ENCODE results near the gene FBXL7. TPM values are rescaled to one million over a fixed set of nuclear protein-coding genes. Genes with fewer than 3 reads are reported as not detected.
A peak's percentile ranks its signal among the peaks of the same experiment; 100 is the strongest.

Gene FBXL7
- total and polyA plus RNA-seq, 12 donors: 8.7 to 33.4 (median 23.5) TPM

- no peak for ATAC-seq
- intact Hi-C loops (cut with DNase I): no loop called here
- Histone ChIP-seq H3K36me3 (no peaks in the 10 kb centered on the region), H3K4me3 (no peak overlapping the region), H3K27me3 (no peaks in the 10 kb centered on the region), H3K4me1 (peaks cover 0 to 8% (median 0%) of the 10 kb centered on the region in 9 donors), H3K9me3 (no peaks in the 10 kb centered on the region), H3K27ac (no peak overlapping the region)
- no peak for DNase-seq
- WGBS, 2 donors: 97 to 98% methylated on average over 11 of the region's 11 CpGs
- TF ChIP-seq CTCF (IDR thresholded peaks at IDR 0.05): no peak
Observed at GRCh38 chr5:15893866-15894265, 393.9 kb downstream of the FBXL7 start.

GRCh38 chr5:15897656-15898055, 397.7 kb downstream of the FBXL7 start:
- DNase-seq (no peak), ATAC-seq (peak in 6 of 8 donors; percentile 20 to 85 (median 54))
- H3K27ac ChIP-seq: no peak overlapping the region
- no peaks in the 10 kb centered on the region for H3K36me3 ChIP-seq
- no peak for TF ChIP-seq CTCF (IDR thresholded peaks at IDR 0.05)
- intact Hi-C loops (cut with DNase I): no loop called here
- no peak overlapping the region for H3K4me3 ChIP-seq
- no peaks in the 10 kb centered on the region for H3K27me3 ChIP-seq
- WGBS, 2 donors: 79 to 89% methylated on average over 3 of the region's 3 CpGs
- H3K4me1 ChIP-seq: peaks cover 0 to 31% (median 5%) of the 10 kb centered on the region in 9 donors
- H3K9me3 ChIP-seq: no peaks in the 10 kb centered on the region

- Histone ChIP-seq H3K36me3 (no peaks in the 10 kb centered on the region), H3K27me3 (no peaks in the 10 kb centered on the region), H3K4me1 (peaks cover 0 to 37% (median 5%) of the 10 kb centered on the region in 9 donors), H3K9me3 (no peaks in the 10 kb centered on the region), H3K4me3 (no peak overlapping the region), H3K27ac (no peak overlapping the region)
- DNase-seq: no peak
- TF ChIP-seq CTCF (IDR thresholded peaks at IDR 0.05): no peak
- intact Hi-C loops (cut with DNase I): no loop called here
- 90 to 92% methylated on average over 6 of the region's 6 CpGs for WGBS, 2 donors
- ATAC-seq: no peak
Observed at GRCh38 chr5:15898641-15899040, 398.7 kb downstream of the FBXL7 start.

- intact Hi-C loops (cut with DNase I): no loop called here
- WGBS, 2 donors: 95 to 98% methylated on average over 1 of the region's 1 CpG
Observed at GRCh38 chr5:15899481-15899880, 399.5 kb downstream of the FBXL7 start.

More at GRCh38 chr5:15899481-15899880, 399.5 kb downstream of the FBXL7 start:
- Histone ChIP-seq H3K27ac (no peak overlapping the region), H3K36me3 (no peaks in the 10 kb centered on the region), H3K9me3 (no peaks in the 10 kb centered on the region), H3K27me3 (no peaks in the 10 kb centered on the region), H3K4me3 (no peak overlapping the region), H3K4me1 (peaks cover 0 to 45% (median 5%) of the 10 kb centered on the region in 9 donors)
- no peak for TF ChIP-seq CTCF (IDR thresholded peaks at IDR 0.05)
- DNase-seq: no peak
- no peak for ATAC-seq

All from heart right ventricle (tissue), 16 donors.